ENCODE measurements around the gene ASTL. TPM values are rescaled to one million over a fixed set of nuclear protein-coding genes. Genes with fewer than 3 reads are reported as not detected.

The ASTL gene
- total RNA-seq (2021; ENCODE audit: unreplicated experiment) = 0.34 TPM
- 0.09 and 0.56 TPM in 2 replicates for polyA plus RNA-seq (2012)
- Bru-seq, nascent RNA = percentile 48 among the genes with signal in this experiment
- BruChase-seq, experiment 1, labeled RNA remaining after a 6-hour chase = percentile 33 among the genes with signal in this experiment
- percentile 25 among the genes with signal in this experiment for BruChase-seq, experiment 2, labeled RNA remaining after a 2-hour chase
- long read RNA-seq = 0 reads

GRCh38 chr2:96138179-96139145, at the start of gene ASTL:
Gene ASTL, minus strand, starts transcription at chr2:96138502. Its CDS starts 66 bp downstream, at chr2:96138436.
- intact Hi-C loops (cut with micrococcal nuclease) = loop anchor here (1.0 to 2.0 kb wide), 2 partner anchors 36 to 128 kb away; partner anchors contain the start of gene CIAO1
- RAD21 ChIA-PET (ENCODE audit: low non-redundant PET in 1 of 2, low total read pairs in 2 of 2, uncharacterized antibody in 2 of 2, unreplicated experiment in 2 of 2) = interaction anchor here (0.9 to 2.2 kb wide), 3 partner anchors 36 to 122 kb away, joined by 3 to 16 read pairs (median 12); no protein-coding TSS in a partner anchor
- no TSS peak for BruUV-seq (replicated peaks)

More at GRCh38 chr2:96138179-96139145, at the start of gene ASTL:
- Histone ChIP-seq H3K9me3 (ENCODE audit: control insufficient read depth in 1 of 2, insufficient read depth in 1 of 2, low read depth in 1 of 2, low read length in 2 of 2) (no peaks in the 10 kb centered on the region), H3K4me1 (ENCODE audit: control insufficient read depth in 1 of 2, insufficient read depth in 2 of 2, low read length in 2 of 2) (peaks cover 4 to 19% of the 10 kb centered on the region in 2 experiments; a peak in 3 of 4 replicates), H4K20me1 (ENCODE audit: insufficient read depth) (no peaks in the 10 kb centered on the region), H3K27me3 (ENCODE audit: insufficient read depth, low read length) (no peaks in the 10 kb centered on the region), H2AFZ (ENCODE audit: low read depth, low read length, poor library complexity, severe bottlenecking) (no peak within 1 kb of the TSS), H3K9me2 (ENCODE audit: insufficient read depth) (no peaks in the 10 kb centered on the region), H3K36me3 (ENCODE audit: control insufficient read depth in 1 of 2, insufficient read depth in 2 of 2, low read length in 2 of 2) (peaks cover 4 to 8% of the 10 kb centered on the region in 2 experiments; a peak in 2 of 4 replicates), H3K9ac (ENCODE audit: low read length) (no peak within 1 kb of the TSS), H3K79me2 (ENCODE audit: insufficient read depth, low read length) (peaks cover 6% of the 10 kb centered on the region; the same call in 1 of the 2 replicates), H3K4me2 (ENCODE audit: low read length) (peak within 1 kb of the TSS; percentile 40), H3K27ac (ENCODE audit: low read depth, low read length) (peak within 1 kb of the TSS; percentile 18; the same call in 1 of the 2 replicates), H3K4me3 (replicated peaks in 1 of 2; ENCODE audit: low read depth in 1 of 2, low read length in 2 of 2) (0 out of 4 replicates have a peak within 1 kb of the TSS, but pooled peaks of 1 of the 2 experiments have one; percentile 7)
- peak; percentile 78 for ATAC-seq
- DNase-seq (ENCODE audit: low read depth, low spot score) = no peak
- ChIA-PET POLR2A (interaction anchor here (0.6 to 1.1 kb wide), 2 partner anchors 70 to 128 kb away, joined by 3 to 5 read pairs; partner anchors contain the start of gene STARD7), CTCF (interaction anchor here (1.2 to 2.3 kb wide), 9 partner anchors 11 to 371 kb away, joined by 3 to 58 read pairs (median 5); partner anchors contain the start of genes ADRA2B and STARD7)
- TF ChIP-seq RAD21 (IDR thresholded peaks at IDR 0.05; ENCODE audit: low read depth) (peak; percentile 78), SP1 (IDR thresholded peaks at IDR 0.05; ENCODE audit: low read depth) (no peak), CTCF (IDR thresholded peaks at IDR 0.05 in 2 of 3, conservative IDR thresholded peaks at IDR 0.05 in 1 of 3; ENCODE audit: borderline replicate concordance in 1 of 3, insufficient read depth in 1 of 3, low read depth in 2 of 3, low read length in 2 of 3) (peak; percentile 64 to 66 (median 66))
